WTC11 (cell line): ENCODE data around the gene UFM1.

Source experiments
- ATF1 ChIP-seq: sonication (generic); formaldehyde crosslinking; IDR thresholded peaks from 2 replicates; pipeline ENCODE4 v1.8.1; 2023; ENCODE audit warnings: mild to moderate bottlenecking, moderate library complexity, missing genetic modification reagents
- CBFB ChIP-seq: sonication (generic); formaldehyde crosslinking; IDR thresholded peaks from 2 replicates; pipeline ENCODE4 v1.8.1; 2022; ENCODE audit warnings: mild to moderate bottlenecking, low read depth, missing genetic modification reagents
- CREM ChIP-seq: sonication (generic); formaldehyde crosslinking; IDR thresholded peaks from 2 replicates; pipeline ENCODE4 v1.8.1; 2022; ENCODE audit warnings: mild to moderate bottlenecking, missing genetic modification reagents, moderate library complexity
- CTCF ChIP-seq: fragments of 200-600 bp; IDR thresholded peaks from 2 replicates; pipeline ENCODE4 v1.8.0; 2022; ENCODE audit warnings: antibody characterized with exemption
- E2F4 ChIP-seq: sonication (generic); formaldehyde crosslinking; IDR thresholded peaks from 2 replicates; pipeline ENCODE4 v1.8.1; 2022; ENCODE audit warnings: low read depth, mild to moderate bottlenecking, moderate library complexity, missing genetic modification reagents, borderline replicate concordance
- FOXP1 ChIP-seq: sonication (generic); formaldehyde crosslinking; IDR thresholded peaks from 2 replicates; pipeline ENCODE4 v1.8.0; 2022; ENCODE audit warnings: missing genetic modification reagents, mild to moderate bottlenecking, moderate library complexity, borderline replicate concordance
- GTF2I ChIP-seq: fragments of 250-450 bp; sonication (Bioruptor Pico); conservative IDR thresholded peaks from 2 replicates; pipeline ENCODE4 v1.4.0; 2021; ENCODE audit warnings: mild to moderate bottlenecking
- HMGA2 ChIP-seq: fragments of 250-450 bp; sonication (Bioruptor Pico); IDR thresholded peaks from 2 replicates; pipeline ENCODE4 v1.4.0; 2021; ENCODE audit warnings: mild to moderate bottlenecking, moderate library complexity
- KAT7 ChIP-seq: sonication (generic); formaldehyde crosslinking; IDR thresholded peaks from 2 replicates; pipeline ENCODE4 v1.8.1; 2023; ENCODE audit warnings: missing genetic modification reagents, mild to moderate bottlenecking, borderline replicate concordance
- MXD4 ChIP-seq: fragments of 250-450 bp; sonication (Bioruptor Pico); IDR thresholded peaks from 2 replicates; pipeline ENCODE4 v1.8.0; 2021; ENCODE audit warnings: mild to moderate bottlenecking, moderate library complexity, borderline replicate concordance
- SP1 ChIP-seq: sonication (generic); formaldehyde crosslinking; conservative IDR thresholded peaks from 2 replicates; pipeline ENCODE4 v1.8.1; 2022; ENCODE audit warnings: missing genetic modification reagents
- TCF7 ChIP-seq: sonication (generic); formaldehyde crosslinking; IDR thresholded peaks from 2 replicates; pipeline ENCODE4 v1.8.0; 2022; ENCODE audit warnings: mild to moderate bottlenecking, low read depth, missing genetic modification reagents, moderate library complexity
- TF ChIP-seq, protein P1 (sequence below): sonication (generic); formaldehyde crosslinking; conservative IDR thresholded peaks from 2 replicates; pipeline ENCODE4 v1.8.1; 2022; ENCODE audit warnings: mild to moderate bottlenecking, missing genetic modification reagents
- TF ChIP-seq, protein P2 (sequence below): sonication (generic); formaldehyde crosslinking; IDR thresholded peaks from 2 replicates; pipeline ENCODE4 v1.8.1; 2022; ENCODE audit warnings: low read depth, missing genetic modification reagents, borderline replicate concordance

DNA sequence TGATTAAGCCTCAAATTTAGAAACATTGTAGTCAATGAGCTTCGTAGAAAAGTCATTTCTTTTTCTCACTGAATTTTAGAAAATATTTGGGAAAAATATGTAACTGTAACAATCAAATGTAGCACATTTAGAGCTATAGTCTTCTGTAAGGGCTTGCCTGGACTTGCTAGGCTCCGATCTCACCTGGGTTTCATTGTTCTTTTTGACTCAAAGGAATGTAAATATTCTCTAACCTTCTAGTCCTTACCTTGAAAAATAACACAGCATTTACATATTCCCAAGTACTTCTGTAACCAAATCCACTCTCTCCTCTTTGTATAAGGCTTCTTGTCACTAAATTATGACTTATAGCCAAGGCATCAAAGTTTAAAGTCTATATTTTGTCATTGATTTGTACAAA is 2.9 kb upstream of the UFM1 start:
- TF ChIP-seq, protein P1, sequence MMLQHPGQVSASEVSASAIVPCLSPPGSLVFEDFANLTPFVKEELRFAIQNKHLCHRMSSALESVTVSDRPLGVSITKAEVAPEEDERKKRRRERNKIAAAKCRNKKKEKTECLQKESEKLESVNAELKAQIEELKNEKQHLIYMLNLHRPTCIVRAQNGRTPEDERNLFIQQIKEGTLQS (CRISPR knock-in tag), result no peak
- TF ChIP-seq CTCF (no peak), SP1 (CRISPR knock-in tag) (no peak), E2F4 (CRISPR knock-in tag) (no peak), CBFB (CRISPR knock-in tag) (no peak), KAT7 (no peak), ATF1 (CRISPR knock-in tag) (no peak), HMGA2 (CRISPR knock-in tag) (no peak), MXD4 (CRISPR knock-in tag) (no peak), FOXP1 (CRISPR knock-in tag) (no peak), CREM (no peak), TCF7 (CRISPR knock-in tag) (no peak), GTF2I (CRISPR knock-in tag) (no peak)
- TF ChIP-seq, protein P2, sequence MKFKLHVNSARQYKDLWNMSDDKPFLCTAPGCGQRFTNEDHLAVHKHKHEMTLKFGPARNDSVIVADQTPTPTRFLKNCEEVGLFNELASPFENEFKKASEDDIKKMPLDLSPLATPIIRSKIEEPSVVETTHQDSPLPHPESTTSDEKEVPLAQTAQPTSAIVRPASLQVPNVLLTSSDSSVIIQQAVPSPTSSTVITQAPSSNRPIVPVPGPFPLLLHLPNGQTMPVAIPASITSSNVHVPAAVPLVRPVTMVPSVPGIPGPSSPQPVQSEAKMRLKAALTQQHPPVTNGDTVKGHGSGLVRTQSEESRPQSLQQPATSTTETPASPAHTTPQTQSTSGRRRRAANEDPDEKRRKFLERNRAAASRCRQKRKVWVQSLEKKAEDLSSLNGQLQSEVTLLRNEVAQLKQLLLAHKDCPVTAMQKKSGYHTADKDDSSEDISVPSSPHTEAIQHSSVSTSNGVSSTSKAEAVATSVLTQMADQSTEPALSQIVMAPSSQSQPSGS (CRISPR knock-in tag), result no peak
